Activated CD4-positive, alpha-beta T cell treated with anti-CD3 and anti-CD28 coated beads for 48 hours (primary cell): Measurements from ENCODE around the gene KIDINS220.

Experiments used
- DNase-seq: peaks from one replicate; pipeline ENCODE4 v3.0.0-alpha.2; 2020

Gene KIDINS220

GRCh38 chr2:8836971-8837794 lies at the start of gene KIDINS220:
TSS of gene KIDINS220 (minus strand) at chr2:8837613. CDS start at chr2:8827093, 10,520 bp downstream.
- DNase-seq = peak; percentile 87

DNA sequence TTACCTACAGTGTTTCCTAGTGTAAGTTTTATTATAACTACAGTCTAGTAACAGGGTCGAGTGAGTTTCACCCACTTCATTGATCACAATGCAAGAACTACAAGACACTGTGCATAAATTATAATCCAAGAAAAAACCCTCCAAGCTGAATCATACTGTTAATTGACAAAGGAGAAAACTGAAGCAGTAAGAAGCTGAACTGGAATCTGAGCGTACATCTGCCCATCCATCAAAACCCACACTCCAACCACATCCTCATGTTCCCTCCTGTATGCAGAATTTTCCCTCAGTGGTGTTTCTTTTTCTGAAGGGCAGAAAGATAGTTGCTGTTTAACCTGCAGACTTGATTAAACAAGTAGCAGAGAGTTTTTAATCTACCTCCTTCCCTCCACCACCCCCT lies 49.5 kb upstream of the KIDINS220 start:
- DNase-seq = no peak

- no peak for DNase-seq
Observed at GRCh38 chr2:8886202-8886518, 48.7 kb upstream of the KIDINS220 start.

GRCh38 chr2:8885449-8886201 lies 48.2 kb upstream of the KIDINS220 start:
- no peak for DNase-seq

DNA sequence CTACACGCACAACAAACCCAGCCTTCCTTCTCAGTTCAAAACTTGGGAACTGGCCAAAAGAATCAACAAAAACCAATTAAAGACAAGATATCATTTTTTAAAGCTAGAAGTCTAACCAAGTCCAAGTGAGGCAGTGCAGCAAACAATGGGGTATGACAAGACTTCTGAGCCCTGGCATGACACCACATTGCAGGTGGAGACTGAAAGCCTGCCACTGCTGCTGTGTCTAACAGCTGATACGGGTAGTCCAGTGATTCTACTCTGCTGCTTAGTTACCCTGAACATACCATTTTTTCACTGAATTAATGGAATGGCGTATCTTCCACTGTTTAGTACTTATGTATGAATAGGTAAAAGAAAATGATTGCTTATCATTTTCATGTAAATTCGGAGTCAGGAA lies 47.4 kb upstream of the KIDINS220 start:
- DNase-seq = no peak

DNA sequence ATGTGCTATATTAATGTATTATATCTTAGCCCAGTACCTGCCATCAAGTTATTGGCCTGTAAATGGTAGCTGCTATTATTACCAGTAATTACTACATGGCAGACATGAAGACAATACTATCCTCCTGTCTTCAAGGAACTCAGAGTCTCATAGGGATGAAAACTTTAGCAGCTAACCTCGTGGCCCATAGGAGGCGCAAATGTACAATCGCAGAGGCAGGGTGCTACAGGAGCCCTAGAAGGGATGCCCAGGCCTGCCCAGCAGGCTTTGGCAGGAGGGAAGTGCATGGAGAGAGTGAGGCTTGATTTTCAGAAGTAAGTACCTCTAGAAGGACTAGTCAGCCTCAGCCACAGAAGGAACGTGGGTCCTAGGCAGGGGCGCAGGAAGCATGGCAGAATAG lies 44.7 kb upstream of the KIDINS220 start:
- DNase-seq = no peak

DNA sequence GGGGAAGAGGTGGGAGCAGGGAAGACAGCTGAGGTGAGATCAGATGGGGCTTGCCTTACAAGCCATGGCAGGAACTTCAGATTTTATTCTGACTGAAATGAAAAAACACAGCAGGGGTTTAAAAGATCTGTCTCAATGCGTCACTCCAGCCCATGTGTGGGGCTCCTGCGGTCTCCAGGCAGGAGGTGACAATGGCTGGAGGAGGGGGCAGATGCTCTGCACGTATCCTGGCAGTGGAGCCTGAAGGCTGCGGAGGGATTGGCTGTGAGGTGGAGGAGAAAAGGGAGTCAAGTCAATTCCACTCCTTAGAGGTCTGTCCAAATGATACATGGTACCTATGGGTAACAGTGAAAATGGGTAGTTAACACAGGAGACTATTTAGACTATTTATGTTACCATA lies 40.5 kb upstream of the KIDINS220 start:
- no peak for DNase-seq

- DNase-seq = no peak
Observed at GRCh38 chr2:8877332-8877731, 39.9 kb upstream of the KIDINS220 start.

DNA sequence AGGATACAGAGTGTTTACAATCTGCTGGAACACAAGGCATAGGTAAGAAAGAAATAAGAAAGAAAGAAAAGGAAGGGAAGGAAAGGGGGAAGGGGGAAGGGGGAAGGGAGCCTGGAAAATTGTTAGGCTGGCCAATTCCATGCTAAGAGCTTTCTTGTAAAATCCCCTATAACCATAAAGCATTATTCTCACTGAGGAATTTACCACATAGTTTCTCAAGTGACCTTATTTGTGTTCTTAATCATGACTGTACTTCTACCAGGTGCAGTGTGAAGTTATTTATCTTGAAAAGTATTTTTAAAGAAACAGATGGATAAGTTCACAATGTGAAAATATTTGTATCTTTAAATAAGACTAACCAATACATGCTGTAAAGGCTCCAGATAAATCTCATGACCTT lies 39.2 kb upstream of the KIDINS220 start:
- DNase-seq = no peak

DNA sequence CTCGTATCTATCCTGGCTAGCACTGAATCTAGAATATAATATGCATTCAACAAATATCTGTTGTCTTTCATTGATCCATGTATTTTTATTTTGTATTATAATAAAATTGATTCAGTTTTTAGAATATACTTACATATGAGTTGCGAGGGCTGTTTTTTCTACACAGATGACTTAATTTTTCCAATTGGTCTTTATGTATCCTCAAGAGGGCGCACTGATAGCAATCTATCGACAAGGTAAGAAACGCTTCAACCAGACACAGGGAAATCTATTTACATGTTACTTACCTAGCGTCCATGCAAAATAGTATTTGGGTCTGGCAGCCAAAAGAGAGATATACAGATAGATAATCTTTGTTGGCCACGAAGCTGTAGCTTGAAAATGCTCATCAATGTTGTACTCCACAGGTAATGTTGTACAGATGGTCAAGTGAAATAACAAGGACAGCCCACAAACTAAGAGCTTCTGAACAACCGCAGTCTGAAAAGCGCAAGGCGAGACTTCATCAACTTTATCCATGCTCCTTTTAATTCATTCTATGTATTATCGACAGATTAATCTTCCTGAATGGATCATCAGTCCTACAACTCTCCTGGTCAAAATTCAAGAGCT lies 35.5 kb upstream of the KIDINS220 start:
- no peak for DNase-seq

DNA sequence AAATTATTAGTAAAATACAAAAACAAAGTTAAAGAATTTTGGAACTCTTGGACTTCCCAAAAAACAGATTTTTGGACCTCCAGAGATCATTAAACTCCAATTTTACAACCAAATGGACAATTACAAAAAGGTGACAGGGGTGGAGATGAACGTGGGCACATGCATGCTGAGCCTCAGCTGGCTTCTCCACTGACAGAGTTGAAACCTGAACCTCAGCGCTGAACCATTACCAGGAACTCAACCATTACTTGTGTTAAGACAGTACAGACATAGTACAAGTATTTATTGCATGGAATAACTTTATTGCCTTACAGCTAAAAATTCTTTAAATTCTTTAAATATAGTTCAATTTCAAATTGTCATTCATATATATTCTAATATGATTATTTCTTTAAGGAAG lies 33.0 kb upstream of the KIDINS220 start:
- DNase-seq = no peak

GRCh38 chr2:8867363-8867762 lies 29.9 kb upstream of the KIDINS220 start:
- DNase-seq = no peak

GRCh38 chr2:8863331-8863953 lies 26.0 kb upstream of the KIDINS220 start:
- DNase-seq = no peak

GRCh38 chr2:8862230-8862629 lies 24.8 kb upstream of the KIDINS220 start:
- no peak for DNase-seq

GRCh38 chr2:8861797-8862196 lies 24.4 kb upstream of the KIDINS220 start:
- no peak for DNase-seq

GRCh38 chr2:8860239-8860638 lies 22.8 kb upstream of the KIDINS220 start:
- DNase-seq = no peak

DNA sequence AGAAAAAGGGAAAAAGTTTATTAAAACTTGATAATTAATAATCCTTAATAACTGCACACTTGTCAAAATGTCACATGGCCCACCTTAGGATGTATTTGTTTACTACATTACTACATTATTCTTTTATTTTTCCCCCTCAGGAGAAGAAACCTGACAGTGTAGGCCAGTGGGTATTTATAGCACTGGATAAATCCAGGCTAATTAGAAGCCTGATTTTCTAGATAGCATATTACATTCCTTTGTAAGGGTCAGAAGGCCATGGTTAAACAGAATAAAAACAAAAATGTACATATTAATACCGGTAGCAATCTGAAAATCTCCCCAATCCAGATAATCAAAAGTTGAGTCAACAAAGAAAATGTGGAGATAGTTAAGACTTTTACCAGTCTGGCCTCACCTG lies 21.5 kb upstream of the KIDINS220 start:
- DNase-seq = no peak

GRCh38 chr2:8858264-8858663 lies 20.9 kb upstream of the KIDINS220 start:
- no peak for DNase-seq

DNA sequence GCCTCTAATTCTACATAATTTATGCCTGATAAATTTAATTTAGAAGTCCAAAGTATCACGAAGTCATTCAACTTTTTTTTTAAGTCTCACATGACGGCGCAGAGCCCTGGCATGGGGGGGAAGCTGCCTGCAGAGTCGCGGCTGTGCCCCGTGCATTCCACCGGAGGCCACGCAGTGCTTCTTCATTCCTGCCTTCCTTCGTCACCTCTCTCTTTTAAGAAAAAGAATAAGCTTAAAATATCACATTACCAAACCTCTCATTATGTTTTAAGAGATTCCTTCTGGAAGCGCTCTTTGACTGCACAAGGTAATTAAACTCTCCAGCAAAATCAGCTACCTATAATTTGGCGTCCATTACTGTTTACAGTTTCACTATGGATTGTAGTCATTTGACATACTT lies 20.3 kb upstream of the KIDINS220 start:
- DNase-seq = no peak

GRCh38 chr2:8856176-8856575 lies 18.8 kb upstream of the KIDINS220 start:
- no peak for DNase-seq

GRCh38 chr2:8855010-8855409 lies 17.6 kb upstream of the KIDINS220 start:
- no peak for DNase-seq

DNA sequence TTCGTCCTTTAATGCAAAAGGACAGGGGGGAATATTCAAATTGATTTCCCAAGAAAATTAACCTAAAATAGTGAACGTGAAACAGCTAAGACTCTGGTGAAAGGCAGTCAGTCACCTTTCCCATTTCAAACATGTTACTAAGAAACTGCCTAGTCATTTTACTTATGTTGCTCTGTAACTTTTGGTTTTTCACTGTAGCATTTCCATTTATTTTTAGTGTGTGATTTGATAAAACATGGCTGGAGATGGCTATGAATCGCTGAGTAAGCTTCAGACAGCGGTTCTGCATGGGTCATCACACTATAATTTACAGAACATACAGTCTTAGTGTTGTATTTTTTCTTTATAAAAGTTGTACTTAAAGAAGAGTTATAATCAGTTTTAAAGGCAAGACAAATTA lies 16.0 kb upstream of the KIDINS220 start:
- no peak for DNase-seq

DNA sequence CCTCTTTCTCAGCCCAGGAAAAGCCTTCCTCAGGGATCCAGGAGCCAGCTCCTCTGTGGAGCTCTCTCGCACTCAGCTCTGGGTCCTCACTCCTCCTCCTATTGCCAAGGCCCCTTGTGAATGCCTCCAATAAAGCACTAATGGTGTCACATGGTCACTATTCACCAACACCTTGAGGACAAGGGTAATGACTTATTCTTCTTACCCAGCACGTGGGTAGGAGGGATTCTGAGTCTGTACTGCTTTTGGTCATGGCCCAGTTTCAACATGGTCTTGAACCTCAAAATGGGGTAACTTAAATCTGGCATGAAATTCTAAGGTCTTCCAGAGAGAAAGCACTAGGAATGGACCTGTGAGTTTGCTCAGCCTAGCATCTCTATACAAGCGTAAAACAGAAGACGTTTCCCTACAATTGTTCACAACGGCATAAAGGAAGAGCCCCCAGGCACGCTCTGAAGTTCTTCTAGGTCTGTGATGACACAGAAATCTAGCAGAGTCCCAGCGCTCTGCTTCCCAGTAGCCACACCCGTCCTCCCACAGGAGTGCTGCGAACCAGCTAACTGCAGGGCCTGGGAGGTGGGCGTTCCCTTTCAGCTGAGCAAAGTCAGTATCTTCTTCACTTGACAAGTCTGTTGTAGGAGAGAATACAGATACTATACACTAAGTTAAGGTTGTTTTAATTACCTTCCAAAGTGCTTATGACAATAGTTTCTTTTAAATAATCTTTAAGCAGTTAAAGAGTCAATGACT lies 14.6 kb upstream of the KIDINS220 start:
- no peak for DNase-seq
